ENCODE results near the gene SLC2A9. TPM values are rescaled to one million over a fixed set of nuclear protein-coding genes. Genes with fewer than 3 reads are reported as not detected.
A peak's percentile ranks its signal among the peaks of the same experiment; 100 is the strongest.

The SLC2A9 gene
- total and polyA plus RNA-seq, 7 donors, result 0.92 to 6.7 (median 5.2) TPM; not detected in 1

GRCh38 chr4:10030972-10031667 is 9.8 kb upstream of the SLC2A9 start:
- DNase-seq, result no peak
- WGBS, 2 donors, result 77 to 81% methylated on average over 7 of the region's 7 CpGs
- H3K4me3 ChIP-seq, result no peak overlapping the region
- intact Hi-C loops (cut with DNase I), result no loop called here
- no peak for TF ChIP-seq POLR2AphosphoS5 (IDR thresholded peaks at IDR 0.05)
- TF ChIP-seq EP300 (IDR thresholded peaks at IDR 0.05), result no peak
- TF ChIP-seq CTCF (IDR thresholded peaks at IDR 0.05), result no peak
- no peak for TF ChIP-seq POLR2A (IDR thresholded peaks at IDR 0.05)
- H3K9me3 ChIP-seq, result no peaks in the 10 kb centered on the region
- H3K27me3 ChIP-seq, result no peaks in the 10 kb centered on the region
- H3K4me1 ChIP-seq, result peaks cover 0 to 27% (median 24%) of the 10 kb centered on the region in 4 donors
- H3K27ac ChIP-seq, result peak overlapping the region in 3 of 4 donors; percentile 39 to 64 (median 61)
- H3K36me3 ChIP-seq, result no peaks in the 10 kb centered on the region

GRCh38 chr4:10029403-10029802 is 8.1 kb upstream of the SLC2A9 start:
- Histone ChIP-seq H3K36me3 (no peaks in the 10 kb centered on the region), H3K27me3 (no peaks in the 10 kb centered on the region), H3K27ac (no peak overlapping the region), H3K4me1 (peaks cover 0 to 27% (median 24%) of the 10 kb centered on the region in 4 donors), H3K4me3 (no peak overlapping the region), H3K9me3 (no peaks in the 10 kb centered on the region)
- WGBS, 2 donors, result 95 to 96% methylated on average over 4 of the region's 4 CpGs
- no peak for DNase-seq
- intact Hi-C loops (cut with DNase I), result no loop called here
- TF ChIP-seq POLR2A (IDR thresholded peaks at IDR 0.05) (no peak), CTCF (IDR thresholded peaks at IDR 0.05) (no peak), EP300 (IDR thresholded peaks at IDR 0.05) (no peak), POLR2AphosphoS5 (IDR thresholded peaks at IDR 0.05) (no peak)

GRCh38 chr4:10028910-10029309 is 7.6 kb upstream of the SLC2A9 start:
- Histone ChIP-seq H3K36me3 (no peaks in the 10 kb centered on the region), H3K9me3 (no peaks in the 10 kb centered on the region), H3K4me1 (peaks cover 0 to 27% (median 23%) of the 10 kb centered on the region in 4 donors), H3K27me3 (no peaks in the 10 kb centered on the region), H3K4me3 (no peak overlapping the region), H3K27ac (no peak overlapping the region)
- 25 to 67% methylated on average over 4 of the region's 4 CpGs for WGBS, 2 donors
- no peak for DNase-seq
- TF ChIP-seq CTCF (IDR thresholded peaks at IDR 0.05) (no peak), POLR2A (IDR thresholded peaks at IDR 0.05) (no peak), EP300 (IDR thresholded peaks at IDR 0.05) (no peak), POLR2AphosphoS5 (IDR thresholded peaks at IDR 0.05) (no peak)
- intact Hi-C loops (cut with DNase I), result no loop called here

GRCh38 chr4:10026485-10026884 is 5.2 kb upstream of the SLC2A9 start:
- WGBS, 2 donors, result 85% methylated on average over 9 of the region's 9 CpGs
- Histone ChIP-seq H3K4me1 (peaks cover 0 to 5% (median 0%) of the 10 kb centered on the region in 4 donors), H3K27me3 (no peaks in the 10 kb centered on the region), H3K27ac (no peak overlapping the region), H3K9me3 (no peaks in the 10 kb centered on the region), H3K36me3 (no peaks in the 10 kb centered on the region), H3K4me3 (no peak overlapping the region)
- intact Hi-C loops (cut with DNase I), result no loop called here
- peak; percentile 46 for DNase-seq
- no peak for TF ChIP-seq POLR2A (IDR thresholded peaks at IDR 0.05)
- TF ChIP-seq EP300 (IDR thresholded peaks at IDR 0.05), result no peak
- TF ChIP-seq POLR2AphosphoS5 (IDR thresholded peaks at IDR 0.05), result no peak
- TF ChIP-seq CTCF (IDR thresholded peaks at IDR 0.05), result no peak
